ENCODE results near the gene AASDHPPT. TPM values are rescaled to one million over a fixed set of nuclear protein-coding genes. Genes with fewer than 3 reads are reported as not detected.

AASDHPPT gene
- polyA plus RNA-seq, 1 of the 3 experiments (the other 2 are of a cell fraction), result 19.1 TPM

DNA sequence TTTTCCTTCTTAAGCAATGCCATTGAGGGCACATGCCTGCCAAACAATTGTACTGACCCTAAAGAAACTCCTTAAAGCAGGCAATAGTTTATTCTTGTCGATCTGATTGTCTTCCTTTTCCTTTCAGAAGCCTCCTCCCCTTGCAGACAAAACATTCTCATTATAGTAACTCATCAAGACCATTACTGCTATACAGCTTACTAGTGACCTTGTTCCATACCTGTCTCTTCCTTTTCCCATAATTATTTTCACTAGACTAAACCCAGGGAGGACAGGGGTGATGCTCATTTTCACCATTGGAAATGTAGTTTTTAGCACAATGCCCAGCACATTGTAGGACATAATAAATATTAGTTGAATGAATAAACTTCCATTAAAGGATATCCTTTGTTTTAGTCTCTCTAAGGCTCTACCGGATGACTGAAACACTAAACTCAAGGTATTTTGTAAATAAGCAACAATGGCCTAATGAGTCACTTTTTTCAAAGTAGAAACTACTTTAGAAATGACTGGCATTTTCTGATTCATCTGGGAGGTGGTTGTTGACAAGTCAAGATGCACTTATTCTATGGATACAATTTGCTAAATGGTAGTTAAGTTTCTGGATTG is 46.2 kb upstream of the AASDHPPT start:
- Histone ChIP-seq H3K27me3 (ENCODE audit: insufficient read depth) (no peaks in the 10 kb centered on the region), H3K4me1 (ENCODE audit: control insufficient read depth in 1 of 2, insufficient read depth in 2 of 2, low read depth in 1 of 2, low read length in 1 of 2) (no peaks in the 10 kb centered on the region), H2AFZ (ENCODE audit: low read depth) (no peak overlapping the region), H3K9ac (no peak overlapping the region), H3K4me3 (ENCODE audit: low read depth in 2 of 2, low read length in 1 of 2) (no peak overlapping the region), H3K9me3 (no peaks in the 10 kb centered on the region), H3K4me2 (no peak overlapping the region), H3K79me2 (ENCODE audit: insufficient read depth) (no peaks in the 10 kb centered on the region), H3K36me3 (replicated peaks in 1 of 2; ENCODE audit: control insufficient read depth in 1 of 2, insufficient read depth in 2 of 2, low read length in 1 of 2) (no peaks in the 10 kb centered on the region), H3K9me2 (no peaks in the 10 kb centered on the region), H3K27ac (ENCODE audit: low read depth in 2 of 2, low read length in 1 of 2) (no peak overlapping the region), H3F3A (replicated peaks; ENCODE audit: insufficient read depth) (no peaks in the 10 kb centered on the region), H4K20me1 (ENCODE audit: insufficient read depth) (no peaks in the 10 kb centered on the region)
- TF ChIP-seq TCF12 (IDR thresholded peaks at IDR 0.05), result no peak
- TF ChIP-seq TEAD4 (IDR thresholded peaks at IDR 0.05; ENCODE audit: borderline replicate concordance, insufficient read depth), result no peak
- TF ChIP-seq, protein P1, sequence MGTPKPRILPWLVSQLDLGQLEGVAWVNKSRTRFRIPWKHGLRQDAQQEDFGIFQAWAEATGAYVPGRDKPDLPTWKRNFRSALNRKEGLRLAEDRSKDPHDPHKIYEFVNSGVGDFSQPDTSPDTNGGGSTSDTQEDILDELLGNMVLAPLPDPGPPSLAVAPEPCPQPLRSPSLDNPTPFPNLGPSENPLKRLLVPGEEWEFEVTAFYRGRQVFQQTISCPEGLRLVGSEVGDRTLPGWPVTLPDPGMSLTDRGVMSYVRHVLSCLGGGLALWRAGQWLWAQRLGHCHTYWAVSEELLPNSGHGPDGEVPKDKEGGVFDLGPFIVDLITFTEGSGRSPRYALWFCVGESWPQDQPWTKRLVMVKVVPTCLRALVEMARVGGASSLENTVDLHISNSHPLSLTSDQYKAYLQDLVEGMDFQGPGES (IDR thresholded peaks at IDR 0.05; ENCODE audit: low read depth, low read length), result no peak
- TF ChIP-seq GABPA (IDR thresholded peaks at IDR 0.05; ENCODE audit: low read depth), result no peak
- no peak for TF ChIP-seq EZH2phosphoT487 (IDR thresholded peaks at IDR 0.05; ENCODE audit: borderline replicate concordance, low read depth)
- TF ChIP-seq, protein P2, sequence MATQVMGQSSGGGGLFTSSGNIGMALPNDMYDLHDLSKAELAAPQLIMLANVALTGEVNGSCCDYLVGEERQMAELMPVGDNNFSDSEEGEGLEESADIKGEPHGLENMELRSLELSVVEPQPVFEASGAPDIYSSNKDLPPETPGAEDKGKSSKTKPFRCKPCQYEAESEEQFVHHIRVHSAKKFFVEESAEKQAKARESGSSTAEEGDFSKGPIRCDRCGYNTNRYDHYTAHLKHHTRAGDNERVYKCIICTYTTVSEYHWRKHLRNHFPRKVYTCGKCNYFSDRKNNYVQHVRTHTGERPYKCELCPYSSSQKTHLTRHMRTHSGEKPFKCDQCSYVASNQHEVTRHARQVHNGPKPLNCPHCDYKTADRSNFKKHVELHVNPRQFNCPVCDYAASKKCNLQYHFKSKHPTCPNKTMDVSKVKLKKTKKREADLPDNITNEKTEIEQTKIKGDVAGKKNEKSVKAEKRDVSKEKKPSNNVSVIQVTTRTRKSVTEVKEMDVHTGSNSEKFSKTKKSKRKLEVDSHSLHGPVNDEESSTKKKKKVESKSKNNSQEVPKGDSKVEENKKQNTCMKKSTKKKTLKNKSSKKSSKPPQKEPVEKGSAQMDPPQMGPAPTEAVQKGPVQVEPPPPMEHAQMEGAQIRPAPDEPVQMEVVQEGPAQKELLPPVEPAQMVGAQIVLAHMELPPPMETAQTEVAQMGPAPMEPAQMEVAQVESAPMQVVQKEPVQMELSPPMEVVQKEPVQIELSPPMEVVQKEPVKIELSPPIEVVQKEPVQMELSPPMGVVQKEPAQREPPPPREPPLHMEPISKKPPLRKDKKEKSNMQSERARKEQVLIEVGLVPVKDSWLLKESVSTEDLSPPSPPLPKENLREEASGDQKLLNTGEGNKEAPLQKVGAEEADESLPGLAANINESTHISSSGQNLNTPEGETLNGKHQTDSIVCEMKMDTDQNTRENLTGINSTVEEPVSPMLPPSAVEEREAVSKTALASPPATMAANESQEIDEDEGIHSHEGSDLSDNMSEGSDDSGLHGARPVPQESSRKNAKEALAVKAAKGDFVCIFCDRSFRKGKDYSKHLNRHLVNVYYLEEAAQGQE (IDR thresholded peaks at IDR 0.05; ENCODE audit: low read depth, low read length), result no peak
- TF ChIP-seq NFIC (IDR thresholded peaks at IDR 0.05; ENCODE audit: borderline replicate concordance), result no peak
- TF ChIP-seq, protein P3, sequence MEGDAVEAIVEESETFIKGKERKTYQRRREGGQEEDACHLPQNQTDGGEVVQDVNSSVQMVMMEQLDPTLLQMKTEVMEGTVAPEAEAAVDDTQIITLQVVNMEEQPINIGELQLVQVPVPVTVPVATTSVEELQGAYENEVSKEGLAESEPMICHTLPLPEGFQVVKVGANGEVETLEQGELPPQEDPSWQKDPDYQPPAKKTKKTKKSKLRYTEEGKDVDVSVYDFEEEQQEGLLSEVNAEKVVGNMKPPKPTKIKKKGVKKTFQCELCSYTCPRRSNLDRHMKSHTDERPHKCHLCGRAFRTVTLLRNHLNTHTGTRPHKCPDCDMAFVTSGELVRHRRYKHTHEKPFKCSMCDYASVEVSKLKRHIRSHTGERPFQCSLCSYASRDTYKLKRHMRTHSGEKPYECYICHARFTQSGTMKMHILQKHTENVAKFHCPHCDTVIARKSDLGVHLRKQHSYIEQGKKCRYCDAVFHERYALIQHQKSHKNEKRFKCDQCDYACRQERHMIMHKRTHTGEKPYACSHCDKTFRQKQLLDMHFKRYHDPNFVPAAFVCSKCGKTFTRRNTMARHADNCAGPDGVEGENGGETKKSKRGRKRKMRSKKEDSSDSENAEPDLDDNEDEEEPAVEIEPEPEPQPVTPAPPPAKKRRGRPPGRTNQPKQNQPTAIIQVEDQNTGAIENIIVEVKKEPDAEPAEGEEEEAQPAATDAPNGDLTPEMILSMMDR (IDR thresholded peaks at IDR 0.05), result no peak
- TF ChIP-seq, protein P4, sequence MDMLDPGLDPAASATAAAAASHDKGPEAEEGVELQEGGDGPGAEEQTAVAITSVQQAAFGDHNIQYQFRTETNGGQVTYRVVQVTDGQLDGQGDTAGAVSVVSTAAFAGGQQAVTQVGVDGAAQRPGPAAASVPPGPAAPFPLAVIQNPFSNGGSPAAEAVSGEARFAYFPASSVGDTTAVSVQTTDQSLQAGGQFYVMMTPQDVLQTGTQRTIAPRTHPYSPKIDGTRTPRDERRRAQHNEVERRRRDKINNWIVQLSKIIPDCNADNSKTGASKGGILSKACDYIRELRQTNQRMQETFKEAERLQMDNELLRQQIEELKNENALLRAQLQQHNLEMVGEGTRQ (IDR thresholded peaks at IDR 0.05; ENCODE audit: borderline replicate concordance, low read depth, low read length), result no peak
- TF ChIP-seq JUND (IDR thresholded peaks at IDR 0.05), result no peak
- TF ChIP-seq RAD21 (IDR thresholded peaks at IDR 0.05; ENCODE audit: low read length), result no peak
- no peak for TF ChIP-seq TAF1 (IDR thresholded peaks at IDR 0.05; ENCODE audit: borderline replicate concordance, low read depth, low read length)
- TF ChIP-seq EP300 (IDR thresholded peaks at IDR 0.05; ENCODE audit: borderline replicate concordance in 1 of 2, low read depth in 1 of 2, low read length in 1 of 2), result no peak
- no peak for TF ChIP-seq POLR2AphosphoS5 (IDR thresholded peaks at IDR 0.05; ENCODE audit: low read depth, low read length)
- TF ChIP-seq FOSL2 (IDR thresholded peaks at IDR 0.05; ENCODE audit: borderline replicate concordance, low read depth), result no peak
- TF ChIP-seq, protein P5, sequence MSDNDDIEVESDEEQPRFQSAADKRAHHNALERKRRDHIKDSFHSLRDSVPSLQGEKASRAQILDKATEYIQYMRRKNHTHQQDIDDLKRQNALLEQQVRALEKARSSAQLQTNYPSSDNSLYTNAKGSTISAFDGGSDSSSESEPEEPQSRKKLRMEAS (IDR thresholded peaks at IDR 0.05; ENCODE audit: low read depth), result no peak
- no peak for TF ChIP-seq NRF1 (IDR thresholded peaks at IDR 0.05; ENCODE audit: low read depth, low read length)
- no peak for TF ChIP-seq RXRA (IDR thresholded peaks at IDR 0.05; ENCODE audit: borderline replicate concordance, low read depth)
- no peak for TF ChIP-seq ELF1 (IDR thresholded peaks at IDR 0.05)
- 38% methylated on average over 2 of the region's 2 CpGs for WGBS (ENCODE audit: low lambda C conversion rate)
- POLR2A ChIA-PET, result no interaction called here
- DNase-seq, result no peak
- CTCF ChIA-PET, result interaction anchor here (1.1 kb wide), 1 partner anchor 14 kb away, joined by 3 read pairs; no protein-coding TSS in a partner anchor
